ENCODE data around the gene COPZ2. TPM values are rescaled to one million over a fixed set of nuclear protein-coding genes. Genes with fewer than 3 reads are reported as not detected.
"Not testable (repeated sequence)": the region's sequence is repeated elsewhere in the genome, so short reads cannot be mapped to it uniquely, and the experiment has no call there.

Gene COPZ2
- total and polyA plus RNA-seq, 3 donors from 2014 or later = 13.2 to 47.6 (median 14.7) TPM

DNA sequence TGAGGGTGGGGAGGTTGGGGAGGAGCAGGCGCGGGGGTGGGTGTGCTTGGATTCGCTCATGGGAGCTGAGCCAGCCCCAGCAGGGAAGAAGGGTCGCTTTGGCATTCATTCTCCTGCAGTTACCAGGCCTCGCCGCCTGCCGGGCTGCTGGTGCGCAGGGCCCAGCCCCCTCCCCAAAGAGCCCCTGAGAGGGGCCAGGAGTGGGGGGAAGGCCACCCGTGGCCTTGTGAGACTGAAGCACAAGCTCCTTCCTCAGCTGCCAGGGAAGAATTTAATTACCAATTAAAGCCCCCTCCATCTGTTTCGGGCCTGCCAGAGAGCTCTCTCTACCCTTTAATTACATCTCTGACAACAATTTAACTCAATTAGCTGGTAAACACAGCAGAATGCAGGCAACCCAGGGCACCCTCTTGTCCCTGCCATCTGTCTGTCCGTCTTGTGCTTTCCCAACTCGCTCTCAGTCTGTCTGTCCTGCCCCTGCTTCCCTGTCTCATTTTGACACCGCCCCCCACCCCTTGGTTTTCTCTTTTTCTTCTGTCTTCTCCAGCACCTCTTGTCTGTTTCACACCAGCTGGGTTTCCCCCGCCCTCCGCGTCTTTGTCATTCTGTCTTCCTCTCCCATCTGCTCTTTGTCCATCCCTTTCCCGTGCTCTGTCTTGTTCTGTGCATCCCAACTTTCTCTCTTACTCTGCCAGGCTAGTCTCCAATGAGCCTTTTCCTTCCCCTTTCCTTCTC lies 34.0 kb downstream of the COPZ2 start:
- no peak overlapping the region for H3K4me3 ChIP-seq
- no peaks in the 10 kb centered on the region for H3K4me1 ChIP-seq
- no peak for DNase-seq
- no peak for TF ChIP-seq POLR2A (IDR thresholded peaks at IDR 0.05)
- TF ChIP-seq, protein P1, sequence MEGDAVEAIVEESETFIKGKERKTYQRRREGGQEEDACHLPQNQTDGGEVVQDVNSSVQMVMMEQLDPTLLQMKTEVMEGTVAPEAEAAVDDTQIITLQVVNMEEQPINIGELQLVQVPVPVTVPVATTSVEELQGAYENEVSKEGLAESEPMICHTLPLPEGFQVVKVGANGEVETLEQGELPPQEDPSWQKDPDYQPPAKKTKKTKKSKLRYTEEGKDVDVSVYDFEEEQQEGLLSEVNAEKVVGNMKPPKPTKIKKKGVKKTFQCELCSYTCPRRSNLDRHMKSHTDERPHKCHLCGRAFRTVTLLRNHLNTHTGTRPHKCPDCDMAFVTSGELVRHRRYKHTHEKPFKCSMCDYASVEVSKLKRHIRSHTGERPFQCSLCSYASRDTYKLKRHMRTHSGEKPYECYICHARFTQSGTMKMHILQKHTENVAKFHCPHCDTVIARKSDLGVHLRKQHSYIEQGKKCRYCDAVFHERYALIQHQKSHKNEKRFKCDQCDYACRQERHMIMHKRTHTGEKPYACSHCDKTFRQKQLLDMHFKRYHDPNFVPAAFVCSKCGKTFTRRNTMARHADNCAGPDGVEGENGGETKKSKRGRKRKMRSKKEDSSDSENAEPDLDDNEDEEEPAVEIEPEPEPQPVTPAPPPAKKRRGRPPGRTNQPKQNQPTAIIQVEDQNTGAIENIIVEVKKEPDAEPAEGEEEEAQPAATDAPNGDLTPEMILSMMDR (IDR thresholded peaks at IDR 0.05) = no peak
- H3K9me3 ChIP-seq = no peaks in the 10 kb centered on the region
- no peaks in the 10 kb centered on the region for H3K36me3 ChIP-seq (ENCODE audit: low read depth, missing control alignments)
- no peaks in the 10 kb centered on the region for H3K27me3 ChIP-seq
- H3K27ac ChIP-seq = no peak overlapping the region
- intact Hi-C loops (cut with DNase I; ENCODE audit: low total_unique reads) = no loop called here
- WGBS, 2 donors = 80 to 86% methylated on average over 9 to 17 of the region's 17 CpGs

DNA sequence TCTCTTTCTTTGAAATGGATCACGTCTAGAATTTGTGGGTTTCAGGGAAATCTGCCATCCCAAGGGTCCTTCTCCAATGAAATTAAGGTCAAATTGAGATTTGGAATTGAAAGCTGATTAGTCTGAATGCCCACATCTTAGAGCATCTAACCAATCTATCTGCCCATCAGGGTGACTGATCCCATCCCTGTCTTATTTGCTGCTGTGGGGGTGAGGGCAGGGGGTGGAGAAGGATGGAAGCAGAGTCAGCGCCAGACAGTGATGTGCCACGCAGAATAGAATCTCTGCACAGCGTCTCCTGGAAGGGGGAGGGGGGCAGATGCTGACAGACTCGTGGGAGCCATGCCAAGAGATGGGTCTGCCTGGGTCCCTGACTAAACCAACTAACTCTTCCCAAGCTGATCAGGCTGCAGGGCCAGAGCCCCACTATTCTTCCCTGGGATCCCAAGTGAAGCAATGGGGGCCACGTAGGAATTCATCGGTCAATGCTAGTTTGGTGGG lies 34.6 kb downstream of the COPZ2 start:
- Histone ChIP-seq H3K36me3 (ENCODE audit: low read depth, missing control alignments) (no peaks in the 10 kb centered on the region), H3K9me3 (no peaks in the 10 kb centered on the region), H3K4me1 (no peaks in the 10 kb centered on the region), H3K27ac (no peak overlapping the region), H3K27me3 (no peaks in the 10 kb centered on the region), H3K4me3 (no peak overlapping the region)
- intact Hi-C loops (cut with DNase I; ENCODE audit: low total_unique reads) = no loop called here
- no peak for DNase-seq
- WGBS, 2 donors = 66 to 74% methylated on average over 7 of the region's 7 CpGs
- no peak for TF ChIP-seq POLR2A (IDR thresholded peaks at IDR 0.05)
- TF ChIP-seq, protein P1 (IDR thresholded peaks at IDR 0.05) = no peak

DNA sequence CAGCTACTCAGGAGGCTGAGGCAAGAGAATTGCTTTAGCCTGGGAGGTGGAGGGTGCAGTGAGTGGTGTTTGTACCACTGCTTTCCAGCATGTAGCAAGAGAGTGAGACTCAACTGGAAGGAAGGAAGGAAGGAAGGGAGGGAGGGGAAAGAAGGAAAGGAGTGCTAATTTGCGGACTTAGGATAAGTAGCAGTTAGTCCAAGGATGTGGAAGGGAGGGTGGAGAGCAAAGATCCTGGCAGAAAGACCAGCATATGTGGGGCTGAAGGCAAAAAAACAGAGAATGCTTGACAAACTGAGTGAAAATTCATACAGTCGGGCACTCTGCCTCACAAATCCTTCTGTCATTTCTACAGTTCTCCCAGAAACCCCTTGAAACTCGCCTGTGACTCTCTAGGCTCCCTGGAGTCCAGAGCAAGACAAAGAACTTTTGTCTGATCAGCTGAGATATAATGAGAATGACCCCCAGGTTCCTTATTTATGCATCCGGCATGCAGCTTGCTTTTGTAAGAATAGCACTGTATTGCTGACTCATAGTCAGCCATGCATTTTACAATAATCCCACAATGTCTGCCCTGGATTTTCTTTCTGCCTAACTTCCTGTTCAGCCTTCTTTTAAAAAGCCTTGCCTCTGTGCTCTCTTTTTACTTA lies 35.2 kb downstream of the COPZ2 start:
- H3K27me3 ChIP-seq = no peaks in the 10 kb centered on the region
- WGBS, 2 donors = 53 to 56% methylated on average over 4 of the region's 4 CpGs
- H3K9me3 ChIP-seq = no peaks in the 10 kb centered on the region
- no peaks in the 10 kb centered on the region for H3K36me3 ChIP-seq (ENCODE audit: low read depth, missing control alignments)
- TF ChIP-seq, protein P1 (IDR thresholded peaks at IDR 0.05) = no peak
- TF ChIP-seq POLR2A (IDR thresholded peaks at IDR 0.05) = no peak
- intact Hi-C loops (cut with DNase I; ENCODE audit: low total_unique reads) = no loop called here
- no peak for DNase-seq
- no peak overlapping the region for H3K27ac ChIP-seq
- H3K4me3 ChIP-seq = no peak overlapping the region
- H3K4me1 ChIP-seq = no peaks in the 10 kb centered on the region

DNA sequence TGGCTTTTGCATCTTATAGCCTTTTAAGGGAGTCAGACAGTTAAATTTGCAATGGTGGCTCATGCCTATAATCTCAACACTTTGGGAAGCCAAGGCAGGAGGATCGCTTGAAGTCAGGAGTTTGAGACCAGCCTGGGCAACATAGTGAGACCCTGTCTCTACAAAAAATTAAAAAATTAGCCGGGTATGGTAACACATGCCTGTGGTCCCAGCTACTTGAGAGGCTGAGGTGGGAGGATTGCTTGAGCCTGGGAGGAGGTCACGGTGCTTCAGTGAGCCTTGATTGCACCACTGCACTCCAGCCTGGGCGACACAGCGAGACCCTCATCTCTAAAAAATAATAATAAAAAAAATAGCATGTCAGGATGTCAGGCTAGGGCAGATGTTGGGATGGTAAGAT lies 35.9 kb downstream of the COPZ2 start:
- intact Hi-C loops (cut with DNase I; ENCODE audit: low total_unique reads); H3K4me1 ChIP-seq; H3K9me3 ChIP-seq; H3K27ac ChIP-seq; H3K4me3 ChIP-seq; H3K27me3 ChIP-seq; H3K36me3 ChIP-seq (ENCODE audit: low read depth, missing control alignments); DNase-seq: not testable (repeated sequence)
- 91% methylated on average over 5 of the region's 5 CpGs for WGBS, 2 donors

DNA sequence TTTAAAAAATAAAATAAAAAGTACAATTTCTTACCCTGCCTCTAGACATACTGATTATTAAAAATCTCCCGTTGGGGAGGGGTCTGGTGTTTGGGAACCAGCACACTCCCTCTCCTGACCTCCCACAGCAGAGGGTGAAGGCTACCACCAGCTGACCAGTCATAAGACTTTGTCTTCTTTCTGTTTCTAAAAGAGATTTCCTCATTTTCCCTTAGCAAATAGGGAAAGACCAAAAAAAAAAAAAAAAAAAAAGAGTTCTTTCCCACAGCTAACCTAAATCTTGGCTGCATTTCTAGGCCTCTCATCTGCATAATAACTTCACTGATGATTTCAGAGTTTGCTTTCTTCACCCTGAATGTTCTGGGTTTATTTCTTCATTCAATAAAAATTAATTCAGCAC lies 36.4 kb downstream of the COPZ2 start:
- intact Hi-C loops (cut with DNase I; ENCODE audit: low total_unique reads) = no loop called here
- H3K4me3 ChIP-seq = no peak overlapping the region
- TF ChIP-seq, protein P1 (IDR thresholded peaks at IDR 0.05) = no peak
- no peak for TF ChIP-seq POLR2A (IDR thresholded peaks at IDR 0.05)
- no peaks in the 10 kb centered on the region for H3K27me3 ChIP-seq
- no peak for DNase-seq
- H3K27ac ChIP-seq = no peak overlapping the region
- no peaks in the 10 kb centered on the region for H3K36me3 ChIP-seq (ENCODE audit: low read depth, missing control alignments)
- no peaks in the 10 kb centered on the region for H3K4me1 ChIP-seq
- no peaks in the 10 kb centered on the region for H3K9me3 ChIP-seq
- 82 to 85% methylated on average over 1 of the region's 1 CpG for WGBS, 2 donors

Data from testis (tissue), 3 donors.